Renal cortex interstitium (tissue), 3 donors: Measurements from ENCODE around the gene NSUN7. TPM values are rescaled to one million over a fixed set of nuclear protein-coding genes. Genes with fewer than 3 reads are reported as not detected.

Source experiments
- polyA plus RNA-seq, 3 donors: library from polyadenylated mRNA; unstranded; fragments of 120-200 nt; gene quantifications; one replicate each; pipeline ENCODE4 v1.2.1, GENCODE V29; 2013; ENCODE audit not compliant: insufficient read length in 3 of 3

Gene NSUN7
- polyA plus RNA-seq, 3 donors: 11.7 to 19.8 (median 13.3) TPM

Other genes with a start within 250 kb of the NSUN7 start
- gene RBM47, start 120.1 kb upstream of the NSUN7 start, polyA plus RNA-seq: 100 to 1,000 TPM in 1 of 3 donors, 10 to 100 TPM in 2; 73.9 to 116 (median 87.4) TPM